Measurements from ENCODE around the gene RAB3GAP2.

Gene RAB3GAP2

DNA sequence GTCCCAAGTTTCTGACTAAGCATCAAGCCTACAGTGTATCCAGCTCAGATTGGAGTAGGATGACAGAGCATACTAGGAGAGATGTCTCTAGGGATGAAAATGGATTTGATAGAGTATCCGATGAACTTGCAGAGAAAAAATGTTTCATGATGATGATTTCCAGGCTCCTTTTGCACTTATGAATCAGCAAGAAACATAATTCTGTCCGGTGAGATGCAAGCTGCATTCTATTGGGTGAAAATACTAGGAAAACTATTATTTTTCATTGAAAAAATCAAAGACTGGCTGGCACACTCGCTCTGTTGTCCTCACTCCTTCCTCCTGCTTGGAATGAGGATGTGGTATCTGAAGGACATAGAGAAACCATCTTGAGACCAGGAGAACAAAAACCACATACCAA lies 35.4 kb upstream of the RAB3GAP2 start:
- no peaks in the 10 kb centered on the region for H3K27me3 ChIP-seq (ENCODE audit: control insufficient read depth, insufficient read depth, low read length)
- no CpG with 5 or more reads among the region's 3 CpGs for WGBS (ENCODE audit: insufficient coverage, insufficient read length)
- no peak overlapping the region for H3K4me3 ChIP-seq (ENCODE audit: low read length)
- H3K9me3 ChIP-seq (ENCODE audit: control insufficient read depth, insufficient read depth, low read length), result no peaks in the 10 kb centered on the region
- no peaks in the 10 kb centered on the region for H3K4me1 ChIP-seq (ENCODE audit: control insufficient read depth, insufficient read depth, low read length)
- DNase-seq (ENCODE audit: low read depth, low spot score), result no peak
- no peak overlapping the region for H3K27ac ChIP-seq (ENCODE audit: low read length)
- no peaks in the 10 kb centered on the region for H3K36me3 ChIP-seq (ENCODE audit: control insufficient read depth, insufficient read depth, low read length)

DNA sequence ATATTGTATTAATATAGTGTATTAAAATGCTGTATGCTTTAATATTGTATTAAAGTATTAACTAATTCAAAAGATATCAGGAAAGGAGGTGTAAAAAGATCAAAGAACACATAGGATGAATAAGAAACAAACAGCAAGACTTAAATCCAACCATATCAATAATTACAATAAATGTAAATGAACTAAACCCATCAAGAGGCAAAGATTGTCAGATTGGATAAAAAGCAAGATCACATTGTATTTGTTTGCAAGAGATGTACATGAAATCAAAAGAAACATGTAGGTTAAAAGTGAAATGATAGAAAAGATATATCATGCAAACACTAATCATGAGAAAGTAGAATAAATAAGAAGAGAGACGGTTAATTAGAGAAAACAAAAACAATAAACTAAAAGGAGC lies 34.1 kb upstream of the RAB3GAP2 start:
- no peaks in the 10 kb centered on the region for H3K4me1 ChIP-seq (ENCODE audit: control insufficient read depth, insufficient read depth, low read length)
- H3K4me3 ChIP-seq (ENCODE audit: low read length), result no peak overlapping the region
- H3K27ac ChIP-seq (ENCODE audit: low read length), result no peak overlapping the region
- H3K27me3 ChIP-seq (ENCODE audit: control insufficient read depth, insufficient read depth, low read length), result no peaks in the 10 kb centered on the region
- H3K9me3 ChIP-seq (ENCODE audit: control insufficient read depth, insufficient read depth, low read length), result no peaks in the 10 kb centered on the region
- DNase-seq (ENCODE audit: low read depth, low spot score), result no peak
- no CpG with 5 or more reads among the region's 1 CpG for WGBS (ENCODE audit: insufficient coverage, insufficient read length)
- no peaks in the 10 kb centered on the region for H3K36me3 ChIP-seq (ENCODE audit: control insufficient read depth, insufficient read depth, low read length)

DNA sequence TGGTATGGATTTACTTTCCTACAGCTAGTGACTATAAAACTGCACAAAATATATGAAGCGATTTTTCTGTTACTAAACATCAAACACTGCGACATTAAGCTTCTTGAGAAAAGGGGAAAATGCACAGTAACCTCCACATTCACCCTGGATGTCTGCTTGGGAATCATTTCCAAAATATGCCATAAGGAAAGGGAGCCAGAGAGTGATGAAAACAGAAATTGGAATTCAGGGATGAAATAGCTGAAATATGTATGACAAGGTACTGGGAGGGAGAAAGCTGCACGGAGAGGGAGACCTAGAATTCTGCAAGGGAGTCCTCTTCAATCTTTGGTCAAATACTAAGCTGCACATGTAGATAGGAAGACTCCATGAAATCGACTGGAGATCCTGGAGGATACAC lies 31.6 kb upstream of the RAB3GAP2 start:
- WGBS (ENCODE audit: insufficient coverage, insufficient read length), result no CpG with 5 or more reads among the region's 4 CpGs
- no peaks in the 10 kb centered on the region for H3K36me3 ChIP-seq (ENCODE audit: control insufficient read depth, insufficient read depth, low read length)

DNA sequence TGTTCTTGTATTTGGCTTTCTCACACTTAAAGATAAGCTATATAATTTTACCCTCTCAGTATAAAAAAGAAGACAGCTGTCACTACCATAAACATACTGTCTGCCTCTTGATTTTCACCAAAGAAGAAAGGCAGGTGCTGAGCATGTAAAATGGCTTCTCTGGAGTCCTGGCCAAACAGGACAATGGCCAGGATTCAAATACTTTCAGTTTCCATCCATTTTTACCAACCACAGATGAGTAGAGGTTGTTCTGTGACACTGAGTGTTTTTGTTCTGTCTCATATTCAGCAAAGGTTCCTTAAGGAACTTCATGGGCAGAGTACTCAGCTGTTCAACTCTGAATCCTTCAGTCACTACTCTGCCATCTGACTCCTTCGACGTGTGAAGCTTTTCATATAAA lies 29.4 kb upstream of the RAB3GAP2 start:
- Histone ChIP-seq H3K4me1 (ENCODE audit: control insufficient read depth, insufficient read depth, low read length) (no peaks in the 10 kb centered on the region), H3K4me3 (ENCODE audit: low read length) (no peak overlapping the region), H3K27me3 (ENCODE audit: control insufficient read depth, insufficient read depth, low read length) (no peaks in the 10 kb centered on the region), H3K27ac (ENCODE audit: low read length) (no peak overlapping the region), H3K9me3 (ENCODE audit: control insufficient read depth, insufficient read depth, low read length) (no peaks in the 10 kb centered on the region), H3K36me3 (ENCODE audit: control insufficient read depth, insufficient read depth, low read length) (no peaks in the 10 kb centered on the region)
- DNase-seq (ENCODE audit: low read depth, low spot score), result no peak
- WGBS (ENCODE audit: insufficient coverage, insufficient read length), result no CpG with 5 or more reads among the region's 2 CpGs

More for the DNA sequence above, 31.6 kb upstream of the RAB3GAP2 start:
- Histone ChIP-seq H3K27ac (ENCODE audit: low read length) (no peak overlapping the region), H3K4me3 (ENCODE audit: low read length) (no peak overlapping the region), H3K4me1 (ENCODE audit: control insufficient read depth, insufficient read depth, low read length) (no peaks in the 10 kb centered on the region), H3K27me3 (ENCODE audit: control insufficient read depth, insufficient read depth, low read length) (no peaks in the 10 kb centered on the region), H3K9me3 (ENCODE audit: control insufficient read depth, insufficient read depth, low read length) (no peaks in the 10 kb centered on the region)
- no peak for DNase-seq (ENCODE audit: low read depth, low spot score)

DNA sequence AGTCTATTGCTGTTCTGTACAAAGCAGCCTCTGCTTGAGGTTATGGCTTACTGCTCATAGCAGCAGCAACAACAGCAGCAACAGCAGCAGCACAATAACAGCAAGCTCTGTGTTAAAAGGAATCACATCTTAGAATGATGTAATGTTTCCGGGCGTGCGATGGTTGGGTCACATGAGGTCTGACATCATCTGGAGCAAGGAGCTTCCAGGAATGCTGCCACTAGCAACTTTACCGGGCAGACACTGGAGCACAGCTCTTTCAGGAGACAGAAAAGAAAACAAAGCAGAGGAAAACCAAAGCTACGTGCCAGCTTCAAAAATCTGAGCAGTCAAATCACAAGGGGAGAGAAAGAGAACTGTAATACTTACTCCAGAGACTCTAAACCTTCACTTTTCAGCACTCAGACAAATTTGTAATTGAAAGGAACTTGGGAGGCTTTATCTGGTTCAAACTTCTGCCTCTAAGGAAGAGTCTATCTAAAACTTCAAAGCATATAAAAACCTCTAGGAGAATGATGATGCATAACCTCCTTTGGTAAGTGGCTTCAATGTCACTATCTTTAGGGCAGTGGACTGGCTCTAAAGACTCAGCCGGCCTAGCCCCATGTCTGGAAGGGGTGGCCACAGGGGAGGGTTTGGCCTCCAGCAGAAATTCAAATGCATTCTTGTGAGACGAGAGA lies 28.3 kb upstream of the RAB3GAP2 start:
- Histone ChIP-seq H3K9me3 (ENCODE audit: control insufficient read depth, insufficient read depth, low read length) (no peaks in the 10 kb centered on the region), H3K4me1 (ENCODE audit: control insufficient read depth, insufficient read depth, low read length) (no peaks in the 10 kb centered on the region), H3K27ac (ENCODE audit: low read length) (no peak overlapping the region), H3K4me3 (ENCODE audit: low read length) (no peak overlapping the region), H3K27me3 (ENCODE audit: control insufficient read depth, insufficient read depth, low read length) (no peaks in the 10 kb centered on the region), H3K36me3 (ENCODE audit: control insufficient read depth, insufficient read depth, low read length) (no peaks in the 10 kb centered on the region)
- no CpG with 5 or more reads among the region's 7 CpGs for WGBS (ENCODE audit: insufficient coverage, insufficient read length)
- no peak for DNase-seq (ENCODE audit: low read depth, low spot score)

DNA sequence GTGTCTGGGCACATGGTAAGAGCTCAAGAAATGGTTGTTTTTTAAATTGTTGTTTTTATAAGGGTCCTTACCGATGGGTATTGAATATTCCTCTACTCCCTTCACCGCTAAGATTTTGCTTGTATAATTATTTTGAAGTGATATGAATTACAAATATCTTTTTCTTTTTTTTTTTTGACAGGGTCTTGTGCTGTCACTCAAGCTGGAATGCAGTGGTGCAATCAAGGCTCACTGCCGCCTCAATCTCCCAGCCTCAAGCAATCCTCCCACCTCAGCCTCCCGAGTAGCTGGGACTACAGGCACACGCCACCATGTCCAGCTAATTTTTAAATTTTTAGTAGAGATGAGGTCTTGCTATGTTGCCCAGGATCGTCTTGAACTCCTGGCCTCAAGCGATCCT lies 27.1 kb upstream of the RAB3GAP2 start:
- no peak overlapping the region for H3K4me3 ChIP-seq (ENCODE audit: low read length)
- no peaks in the 10 kb centered on the region for H3K36me3 ChIP-seq (ENCODE audit: control insufficient read depth, insufficient read depth, low read length)
- H3K27me3 ChIP-seq (ENCODE audit: control insufficient read depth, insufficient read depth, low read length), result no peaks in the 10 kb centered on the region
- no peaks in the 10 kb centered on the region for H3K4me1 ChIP-seq (ENCODE audit: control insufficient read depth, insufficient read depth, low read length)
- H3K27ac ChIP-seq (ENCODE audit: low read length), result no peak overlapping the region
- no peaks in the 10 kb centered on the region for H3K9me3 ChIP-seq (ENCODE audit: control insufficient read depth, insufficient read depth, low read length)
- no CpG with 5 or more reads among the region's 7 CpGs for WGBS (ENCODE audit: insufficient coverage, insufficient read length)
- DNase-seq (ENCODE audit: low read depth, low spot score), result no peak

DNA sequence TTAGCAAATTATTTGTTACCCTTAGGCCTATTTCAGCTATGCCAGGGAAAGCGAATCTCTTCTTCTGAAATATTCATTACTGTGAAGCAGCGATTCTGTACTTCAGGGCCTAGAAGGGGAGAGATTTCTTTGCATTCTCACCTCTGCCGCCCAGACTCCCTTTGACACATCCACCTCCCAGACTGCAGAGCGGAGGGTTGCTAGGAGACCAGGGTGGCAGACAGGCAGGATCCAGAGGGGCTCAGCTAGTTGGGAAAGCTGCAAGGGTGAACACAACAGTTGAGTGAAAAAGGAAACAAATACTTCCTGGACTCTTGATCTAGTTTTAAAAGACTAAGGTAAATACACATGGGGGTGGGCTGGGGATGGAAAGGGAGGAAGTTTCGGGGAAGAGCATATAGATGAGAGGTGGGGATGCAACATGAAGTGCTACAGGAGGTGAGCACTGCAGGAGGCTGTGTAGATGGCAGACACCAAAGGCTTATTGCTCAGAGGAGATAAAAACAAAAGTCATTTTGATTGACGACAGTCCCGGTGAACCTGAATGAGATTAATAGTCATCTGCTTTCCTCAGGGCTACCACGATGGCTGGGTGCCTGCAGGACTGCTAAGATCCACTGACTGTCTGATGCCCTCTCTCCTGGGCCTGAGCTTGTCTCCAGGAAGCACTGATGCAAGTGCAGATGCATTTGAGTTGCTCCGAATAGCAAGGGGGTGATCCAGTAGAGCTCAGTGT lies 26.4 kb upstream of the RAB3GAP2 start:
- Histone ChIP-seq H3K4me1 (ENCODE audit: control insufficient read depth, insufficient read depth, low read length) (no peaks in the 10 kb centered on the region), H3K27me3 (ENCODE audit: control insufficient read depth, insufficient read depth, low read length) (no peaks in the 10 kb centered on the region), H3K27ac (ENCODE audit: low read length) (no peak overlapping the region), H3K36me3 (ENCODE audit: control insufficient read depth, insufficient read depth, low read length) (no peaks in the 10 kb centered on the region), H3K9me3 (ENCODE audit: control insufficient read depth, insufficient read depth, low read length) (no peaks in the 10 kb centered on the region), H3K4me3 (ENCODE audit: low read length) (no peak overlapping the region)
- no CpG with 5 or more reads among the region's 9 CpGs for WGBS (ENCODE audit: insufficient coverage, insufficient read length)
- no peak for DNase-seq (ENCODE audit: low read depth, low spot score)

DNA sequence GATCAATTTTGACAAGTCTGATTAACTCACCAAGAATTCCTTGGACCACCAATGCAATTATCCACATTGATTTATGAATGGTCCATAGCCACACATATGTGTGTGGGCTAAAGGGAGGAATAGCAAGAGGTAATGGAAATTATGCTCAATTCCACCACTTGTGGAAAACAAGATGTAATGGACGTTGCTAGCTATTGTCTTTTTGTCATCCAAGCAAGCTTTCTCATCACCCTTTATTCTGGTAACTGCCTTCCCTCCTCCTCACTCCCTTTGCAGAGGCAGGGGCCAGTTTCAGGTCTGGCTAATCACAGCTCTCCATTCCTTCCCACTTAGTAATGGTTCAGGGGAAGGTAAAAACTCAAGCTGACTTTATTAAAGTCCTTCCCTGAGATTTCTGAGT lies 24.7 kb upstream of the RAB3GAP2 start:
- no CpG with 5 or more reads among the region's 1 CpG for WGBS (ENCODE audit: insufficient coverage, insufficient read length)
- no peaks in the 10 kb centered on the region for H3K9me3 ChIP-seq (ENCODE audit: control insufficient read depth, insufficient read depth, low read length)
- no peaks in the 10 kb centered on the region for H3K4me1 ChIP-seq (ENCODE audit: control insufficient read depth, insufficient read depth, low read length)
- H3K36me3 ChIP-seq (ENCODE audit: control insufficient read depth, insufficient read depth, low read length), result no peaks in the 10 kb centered on the region
- no peaks in the 10 kb centered on the region for H3K27me3 ChIP-seq (ENCODE audit: control insufficient read depth, insufficient read depth, low read length)
- no peak for DNase-seq (ENCODE audit: low read depth, low spot score)
- H3K4me3 ChIP-seq (ENCODE audit: low read length), result no peak overlapping the region
- no peak overlapping the region for H3K27ac ChIP-seq (ENCODE audit: low read length)

DNA sequence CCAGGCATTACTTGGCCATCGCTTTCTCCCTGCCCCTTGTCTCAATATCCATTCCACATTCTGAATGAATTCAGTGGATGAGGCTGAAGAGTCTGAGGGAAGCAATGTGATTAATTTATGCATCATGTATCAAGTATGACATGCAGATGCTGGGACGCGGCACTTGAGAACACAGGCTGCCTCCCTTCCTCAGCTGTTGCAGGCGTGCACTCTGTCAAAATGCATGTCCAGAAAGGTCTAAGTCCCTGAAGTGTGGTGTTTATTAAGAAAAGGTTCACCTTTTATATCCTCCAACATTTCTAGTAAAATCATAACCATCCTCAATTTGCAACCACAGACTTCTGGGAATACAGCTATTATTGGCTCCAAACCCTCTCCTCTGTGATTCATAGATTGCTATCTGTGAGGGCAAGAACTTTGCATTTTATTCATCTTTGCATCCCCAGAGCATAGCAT lies 22.6 kb upstream of the RAB3GAP2 start:
- H3K9me3 ChIP-seq (ENCODE audit: control insufficient read depth, insufficient read depth, low read length), result no peaks in the 10 kb centered on the region
- H3K4me3 ChIP-seq (ENCODE audit: low read length), result no peak overlapping the region
- DNase-seq (ENCODE audit: low read depth, low spot score), result no peak
- no CpG with 5 or more reads among the region's 4 CpGs for WGBS (ENCODE audit: insufficient coverage, insufficient read length)
- H3K36me3 ChIP-seq (ENCODE audit: control insufficient read depth, insufficient read depth, low read length), result no peaks in the 10 kb centered on the region
- no peaks in the 10 kb centered on the region for H3K27me3 ChIP-seq (ENCODE audit: control insufficient read depth, insufficient read depth, low read length)
- no peaks in the 10 kb centered on the region for H3K4me1 ChIP-seq (ENCODE audit: control insufficient read depth, insufficient read depth, low read length)
- no peak overlapping the region for H3K27ac ChIP-seq (ENCODE audit: low read length)

DNA sequence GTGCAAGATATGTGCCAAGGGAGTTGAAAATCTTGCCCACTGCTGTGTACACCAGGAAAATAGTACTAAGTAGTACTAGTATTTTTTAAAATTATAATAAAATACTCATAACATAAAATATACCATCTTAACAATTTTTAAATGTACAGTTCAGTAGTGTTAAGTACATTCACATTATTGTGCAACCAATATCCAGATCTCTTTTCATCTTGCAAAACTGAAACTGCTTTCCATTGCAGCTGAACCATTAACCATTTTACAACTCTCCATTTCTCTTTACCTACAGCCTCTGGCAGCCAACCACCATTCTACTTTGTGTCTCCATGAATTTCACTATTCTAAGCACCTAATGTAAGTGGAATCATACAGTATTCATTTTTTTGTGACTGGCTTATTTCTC lies 19.3 kb upstream of the RAB3GAP2 start:
- H3K9me3 ChIP-seq (ENCODE audit: control insufficient read depth, insufficient read depth, low read length), result no peaks in the 10 kb centered on the region
- H3K4me1 ChIP-seq (ENCODE audit: control insufficient read depth, insufficient read depth, low read length), result no peaks in the 10 kb centered on the region
- no peak overlapping the region for H3K4me3 ChIP-seq (ENCODE audit: low read length)
- no peaks in the 10 kb centered on the region for H3K36me3 ChIP-seq (ENCODE audit: control insufficient read depth, insufficient read depth, low read length)
- no peak overlapping the region for H3K27ac ChIP-seq (ENCODE audit: low read length)
- no peak for DNase-seq (ENCODE audit: low read depth, low spot score)
- H3K27me3 ChIP-seq (ENCODE audit: control insufficient read depth, insufficient read depth, low read length), result no peaks in the 10 kb centered on the region
